HEK293 (cell line): Measurements from ENCODE around the gene HLA-DMB.

Experiments used
- ELK4 ChIP-seq: IDR thresholded peaks from 2 replicates; pipeline ENCODE4 v1.6.1; 2011; ENCODE audit warnings: mild to moderate bottlenecking, low read depth, low read length, borderline replicate concordance
- HOXA7 ChIP-seq: sonication (generic); formaldehyde crosslinking; IDR thresholded peaks from 2 replicates; pipeline ENCODE4 v1.8.1; 2022; ENCODE audit warnings: missing genetic modification reagents, borderline replicate concordance
- KLF17 ChIP-seq: fragments of 450-650 bp; formaldehyde crosslinking; IDR thresholded peaks from 2 replicates; pipeline ENCODE4 v1.5.1; 2016; ENCODE audit warnings: missing biosample characterization, missing genetic modification characterization
- MZF1 ChIP-seq: fragments of 450-650 bp; formaldehyde crosslinking; IDR thresholded peaks from 2 replicates; pipeline ENCODE4 v1.5.1; 2017; ENCODE audit warnings: missing biosample characterization, missing genetic modification characterization, borderline replicate concordance
- PATZ1 ChIP-seq: fragments of 450-650 bp; formaldehyde crosslinking; IDR thresholded peaks from 2 replicates; pipeline ENCODE4 v1.5.1; 2016; ENCODE audit warnings: missing biosample characterization, missing genetic modification characterization
- PRDM4 ChIP-seq: fragments of 450-650 bp; formaldehyde crosslinking; IDR thresholded peaks from 2 replicates; pipeline ENCODE4 v1.5.1; 2017; ENCODE audit warnings: missing biosample characterization, missing genetic modification characterization
- TCF7L2 ChIP-seq: IDR thresholded peaks from 2 replicates; pipeline ENCODE4 v1.6.1; 2011; ENCODE audit warnings: low read depth, mild to moderate bottlenecking, inconsistent platforms, low read length, moderate library complexity, borderline replicate concordance
- YY1 ChIP-seq: fragments of 450-650 bp; formaldehyde crosslinking; IDR thresholded peaks from 2 replicates; pipeline ENCODE4 v1.5.1; 2018; ENCODE audit warnings: missing biosample characterization, missing genetic modification characterization
- ZBTB1 ChIP-seq: fragments of 450-650 bp; formaldehyde crosslinking; IDR thresholded peaks from 2 replicates; pipeline ENCODE4 v1.5.1; 2016; ENCODE audit warnings: missing biosample characterization, missing genetic modification characterization
- ZBTB21 ChIP-seq: fragments of 450-650 bp; formaldehyde crosslinking; IDR thresholded peaks from 2 replicates; pipeline ENCODE4 v1.5.1; 2017; ENCODE audit warnings: missing biosample characterization, missing genetic modification characterization
- ZBTB26 ChIP-seq: fragments of 450-650 bp; formaldehyde crosslinking; optimal IDR thresholded peaks from 2 replicates; pipeline ENCODE3; 2016; ENCODE audit warnings: missing biosample characterization, mild to moderate bottlenecking, missing genetic modification characterization
- ZNF121 ChIP-seq: fragments of 450-650 bp; formaldehyde crosslinking; IDR thresholded peaks from 2 replicates; pipeline ENCODE4 v1.5.1; 2016; ENCODE audit warnings: missing biosample characterization, missing genetic modification characterization
- ZNF140 ChIP-seq: fragments of 450-650 bp; formaldehyde crosslinking; IDR thresholded peaks from 2 replicates; pipeline ENCODE4 v1.5.1; 2016; ENCODE audit warnings: missing biosample characterization, missing genetic modification characterization
- ZNF146 ChIP-seq: fragments of 450-650 bp; formaldehyde crosslinking; IDR thresholded peaks from 2 replicates; pipeline ENCODE4 v1.5.1; 2016; ENCODE audit warnings: missing biosample characterization, missing genetic modification characterization
- ZNF169 ChIP-seq: fragments of 450-650 bp; formaldehyde crosslinking; IDR thresholded peaks from 2 replicates; pipeline ENCODE4 v1.5.1; 2016; ENCODE audit warnings: missing biosample characterization, missing genetic modification characterization
- ZNF302 ChIP-seq: fragments of 450-650 bp; formaldehyde crosslinking; IDR thresholded peaks from 2 replicates; pipeline ENCODE4 v1.5.1; 2016; ENCODE audit warnings: missing biosample characterization, missing genetic modification characterization, low read depth
- ZNF362 ChIP-seq: fragments of 450-650 bp; formaldehyde crosslinking; IDR thresholded peaks from 2 replicates; pipeline ENCODE4 v1.5.1; 2016; ENCODE audit warnings: missing biosample characterization, missing genetic modification characterization
- ZNF366 ChIP-seq: fragments of 450-650 bp; formaldehyde crosslinking; conservative IDR thresholded peaks from 2 replicates; pipeline ENCODE4 v1.5.1; 2016; ENCODE audit warnings: missing biosample characterization, missing genetic modification characterization
- ZNF391 ChIP-seq: fragments of 450-650 bp; formaldehyde crosslinking; IDR thresholded peaks from 2 replicates; pipeline ENCODE4 v1.5.1; 2016; ENCODE audit warnings: low read depth, missing biosample characterization, missing genetic modification characterization, borderline replicate concordance
- ZNF404 ChIP-seq: fragments of 450-650 bp; formaldehyde crosslinking; IDR thresholded peaks from 2 replicates; pipeline ENCODE4 v1.5.1; 2017; ENCODE audit warnings: missing biosample characterization, missing genetic modification characterization
- ZNF473 ChIP-seq: fragments of 450-650 bp; formaldehyde crosslinking; IDR thresholded peaks from 2 replicates; pipeline ENCODE4 v1.5.1; 2017; ENCODE audit warnings: missing biosample characterization, missing genetic modification characterization
- ZNF555 ChIP-seq: fragments of 450-650 bp; formaldehyde crosslinking; conservative IDR thresholded peaks from 2 replicates; pipeline ENCODE4 v1.5.1; 2017; ENCODE audit warnings: missing biosample characterization, mild to moderate bottlenecking, missing genetic modification characterization, inconsistent platforms
- ZNF560 ChIP-seq: fragments of 450-650 bp; formaldehyde crosslinking; IDR thresholded peaks from 2 replicates; pipeline ENCODE4 v1.5.1; 2017; ENCODE audit warnings: missing biosample characterization, missing genetic modification characterization, borderline replicate concordance
- ZNF561 ChIP-seq: fragments of 450-650 bp; IDR thresholded peaks from 2 replicates; pipeline ENCODE4 v1.5.1; 2018; ENCODE audit warnings: missing biosample characterization, missing genetic modification characterization, borderline replicate concordance
- ZNF623 ChIP-seq: fragments of 450-650 bp; formaldehyde crosslinking; IDR thresholded peaks from 2 replicates; pipeline ENCODE4 v1.5.1; 2016; ENCODE audit warnings: missing biosample characterization, missing genetic modification characterization
- ZNF639 ChIP-seq: fragments of 450-650 bp; formaldehyde crosslinking; IDR thresholded peaks from 2 replicates; pipeline ENCODE4 v1.5.1; 2016; ENCODE audit warnings: missing biosample characterization, missing genetic modification characterization
- ZNF670 ChIP-seq: fragments of 450-650 bp; formaldehyde crosslinking; IDR thresholded peaks from 2 replicates; pipeline ENCODE4 v1.5.1; 2016; ENCODE audit warnings: missing biosample characterization, missing genetic modification characterization, low read depth
- ZNF785 ChIP-seq: fragments of 450-650 bp; formaldehyde crosslinking; IDR thresholded peaks from 2 replicates; pipeline ENCODE4 v1.5.1; 2016; ENCODE audit warnings: missing biosample characterization, missing genetic modification characterization
- ZSCAN5A ChIP-seq: fragments of 450-650 bp; formaldehyde crosslinking; IDR thresholded peaks from 2 replicates; pipeline ENCODE4 v1.5.1; 2016; ENCODE audit warnings: missing biosample characterization, missing genetic modification characterization

Gene HLA-DMB

GRCh38 chr6:32971242-32971580 is 30.4 kb upstream of the HLA-DMB start (continued):
- no peak for TF ChIP-seq ZNF362 (tag by site-specific recombination)
- TF ChIP-seq ZNF560 (tag by site-specific recombination), result no peak
- TF ChIP-seq TCF7L2, result no peak
- TF ChIP-seq PATZ1, result no peak
- TF ChIP-seq YY1 (tag by site-specific recombination), result peak; percentile 93
- TF ChIP-seq ZNF146 (tag by site-specific recombination), result no peak
- TF ChIP-seq ZNF121 (tag by site-specific recombination), result no peak; the same call in 1 of the 2 replicates
- TF ChIP-seq ZNF140 (tag by site-specific recombination), result no peak
- no peak; the same call in 1 of the 2 replicates for TF ChIP-seq PRDM4 (tag by site-specific recombination)
- TF ChIP-seq ZBTB26, result no peak
- no peak for TF ChIP-seq ZNF302 (tag by site-specific recombination)
- TF ChIP-seq KLF17 (tag by site-specific recombination), result peak; percentile 78; the same call in 1 of the 2 replicates
- no peak for TF ChIP-seq ZNF473 (tag by site-specific recombination)
- no peak for TF ChIP-seq ZNF670 (tag by site-specific recombination)
- no peak for TF ChIP-seq ZNF561
- no peak for TF ChIP-seq ZNF555 (tag by site-specific recombination)
- no peak for TF ChIP-seq ZSCAN5A (tag by site-specific recombination)
- peak; percentile 29; the same call in 1 of the 2 replicates for TF ChIP-seq ZNF391 (tag by site-specific recombination)
- TF ChIP-seq ZNF404 (tag by site-specific recombination), result 0 out of 2 replicates have a peak, but pooled peaks have one; percentile 39
- 0 out of 2 replicates have a peak, but pooled peaks have one; percentile 79 for TF ChIP-seq ZNF639 (tag by site-specific recombination)
- no peak for TF ChIP-seq HOXA7
- TF ChIP-seq ZNF366 (tag by site-specific recombination), result no peak
- no peak for TF ChIP-seq ZNF169 (tag by site-specific recombination)
- TF ChIP-seq ZBTB21 (tag by site-specific recombination), result no peak
- TF ChIP-seq ZBTB1 (tag by site-specific recombination), result no peak
- TF ChIP-seq ZNF785 (tag by site-specific recombination), result peak; percentile 47; the same call in 1 of the 2 replicates
- peak; percentile 44; the same call in 1 of the 2 replicates for TF ChIP-seq MZF1
- 0 out of 2 replicates have a peak, but pooled peaks have one; percentile 36 for TF ChIP-seq ZNF623
- no peak for TF ChIP-seq ELK4
